WTC11 (cell line): ENCODE measurements around the gene BRAF.

ENCODE experiments used
- CREM ChIP-seq: sonication (generic); formaldehyde crosslinking; IDR thresholded peaks from 2 replicates; pipeline ENCODE4 v1.8.1; 2022; ENCODE audit warnings: mild to moderate bottlenecking, missing genetic modification reagents, moderate library complexity
- TP53 ChIP-seq: sonication (generic); formaldehyde crosslinking; IDR thresholded peaks from 2 replicates; pipeline ENCODE4 v1.8.1; 2023; ENCODE audit warnings: mild to moderate bottlenecking, missing genetic modification reagents
- ZBTB21 ChIP-seq: sonication (generic); formaldehyde crosslinking; IDR thresholded peaks from 2 replicates; pipeline ENCODE4 v1.8.1; 2023; ENCODE audit warnings: mild to moderate bottlenecking, missing genetic modification reagents, borderline replicate concordance
- TF ChIP-seq, protein P1 (sequence below): fragments of 250-450 bp; sonication (Bioruptor Pico); IDR thresholded peaks from 2 replicates; pipeline ENCODE4 v1.9.0; 2021; ENCODE audit warnings: mild to moderate bottlenecking

DNA sequence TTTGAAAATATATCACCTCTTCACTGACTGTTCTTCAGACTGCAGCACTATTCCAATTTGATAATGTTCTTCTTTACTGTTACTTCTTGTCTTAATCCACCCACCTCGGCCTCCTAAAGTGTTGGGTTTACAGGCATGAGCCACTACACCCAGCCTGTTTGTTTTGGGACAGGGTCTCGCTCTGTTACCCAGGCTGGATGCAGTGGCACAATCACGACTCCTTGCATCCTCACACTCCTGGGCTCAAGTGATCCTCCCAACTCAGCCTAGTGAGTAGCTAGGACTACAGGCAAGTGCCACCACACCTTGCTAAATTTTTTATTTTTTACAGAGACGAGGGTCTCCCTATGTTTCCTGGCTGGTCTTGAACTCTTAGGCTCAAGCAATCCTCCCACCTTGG lies 150.4 kb downstream of the BRAF start:
- TF ChIP-seq TP53 (no peak), ZBTB21 (CRISPR knock-in tag) (no peak), CREM (CRISPR knock-in tag) (no peak)
- TF ChIP-seq, protein P1, sequence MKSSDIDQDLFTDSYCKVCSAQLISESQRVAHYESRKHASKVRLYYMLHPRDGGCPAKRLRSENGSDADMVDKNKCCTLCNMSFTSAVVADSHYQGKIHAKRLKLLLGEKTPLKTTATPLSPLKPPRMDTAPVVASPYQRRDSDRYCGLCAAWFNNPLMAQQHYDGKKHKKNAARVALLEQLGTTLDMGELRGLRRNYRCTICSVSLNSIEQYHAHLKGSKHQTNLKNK (CRISPR knock-in tag) = no peak
